NCI-H146 treated with DMSO at 0.1 percent for 48 hours (cell line): ENCODE results near the gene KIF1B.
A peak's percentile ranks its signal among the peaks of the same experiment; 100 is the strongest.

ENCODE experiments used
- DNase-seq: peaks from one replicate; lab custom pipeline; 2025; ENCODE audit not compliant: unreplicated experiment; lab: John Stamatoyannopoulos, UW

KIF1B gene

GRCh38 chr1:10209905-10210810 is at the start of gene KIF1B:
KIF1B (plus strand) TSS chr1:10210570; CDS start chr1:10232329, 21,759 bp downstream.
- peak; percentile 48 for DNase-seq

GRCh38 chr1:10160907-10161490 is 49.4 kb upstream of the KIF1B start:
- DNase-seq = no peak

- DNase-seq = no peak
Observed at GRCh38 chr1:10161541-10162290, 48.7 kb upstream of the KIF1B start.

GRCh38 chr1:10168912-10169514 is 41.4 kb upstream of the KIF1B start:
- no peak for DNase-seq

- DNase-seq = no peak
Observed at GRCh38 chr1:10170239-10170574, 40.2 kb upstream of the KIF1B start.

GRCh38 chr1:10171105-10171767 is 39.1 kb upstream of the KIF1B start:
- DNase-seq = no peak

GRCh38 chr1:10171995-10172669 is 38.2 kb upstream of the KIF1B start:
- no peak for DNase-seq

- DNase-seq = no peak
Observed at GRCh38 chr1:10173582-10173981, 36.8 kb upstream of the KIF1B start.

- DNase-seq = no peak
Observed at GRCh38 chr1:10177876-10178275, 32.5 kb upstream of the KIF1B start.

GRCh38 chr1:10178597-10179405 is 31.6 kb upstream of the KIF1B start:
- no peak for DNase-seq

GRCh38 chr1:10179406-10180091 is 30.8 kb upstream of the KIF1B start:
- no peak for DNase-seq

- DNase-seq = no peak
Observed at GRCh38 chr1:10181154-10181553, 29.2 kb upstream of the KIF1B start.

- no peak for DNase-seq
Observed at GRCh38 chr1:10185759-10186158, 24.6 kb upstream of the KIF1B start.

GRCh38 chr1:10186331-10187025 is 23.9 kb upstream of the KIF1B start:
- DNase-seq = no peak

GRCh38 chr1:10187026-10187334 is 23.4 kb upstream of the KIF1B start:
- DNase-seq = no peak

- no peak for DNase-seq
Observed at GRCh38 chr1:10188133-10188650, 22.2 kb upstream of the KIF1B start.

- no peak for DNase-seq
Observed at GRCh38 chr1:10189659-10190058, 20.7 kb upstream of the KIF1B start.

GRCh38 chr1:10192263-10192662 is 18.1 kb upstream of the KIF1B start:
- DNase-seq = no peak
